ENCODE results near the gene TBC1D16. TPM values are rescaled to one million over a fixed set of nuclear protein-coding genes. Genes with fewer than 3 reads are reported as not detected.
A peak's percentile ranks its signal among the peaks of the same experiment; 100 is the strongest.

Gene TBC1D16
- total RNA-seq, 2 experiments from 2014 or later: 8.8 to 9.0 TPM

GRCh38 chr17:80035937-80036714 lies 454 bp upstream of the TBC1D16 start, which contains the start of gene CCDC40:
TSS of gene CCDC40 (plus strand) at chr17:80036642. CDS start at chr17:80036663, 21 bp downstream.
- Mint-ChIP-seq H3K9me3 (no peaks in the 10 kb centered on the region), H3K27ac (peak within 1 kb of the TSS; percentile 81), H3K4me1 (peaks cover 14% of the 10 kb centered on the region)

GRCh38 chr17:80034791-80035686 lies 633 bp downstream of the TBC1D16 start:
- Mint-ChIP-seq H3K36me3 (no peaks in the 10 kb centered on the region), H3K27ac (peak overlapping the region; percentile 58), H3K27me3 (peaks cover 8% of the 10 kb centered on the region), H3K4me3 (peak overlapping the region; percentile 89), H3K4me1 (peaks cover 14% of the 10 kb centered on the region), H3K9me3 (no peaks in the 10 kb centered on the region)
- DNase-seq: peak; percentile 57

More at GRCh38 chr17:80035937-80036714, 454 bp upstream of the TBC1D16 start, which contains the start of gene CCDC40:
- peak; percentile 84 for DNase-seq
- H3K27me3 Mint-ChIP-seq: peaks cover 8% of the 10 kb centered on the region
- no peaks in the 10 kb centered on the region for H3K36me3 Mint-ChIP-seq
- peak within 1 kb of the TSS; percentile 97 for H3K4me3 Mint-ChIP-seq

- H3K4me1 Mint-ChIP-seq: peaks cover 14% of the 10 kb centered on the region
- H3K9me3 Mint-ChIP-seq: no peaks in the 10 kb centered on the region
- H3K27me3 Mint-ChIP-seq: peaks cover 8% of the 10 kb centered on the region
- H3K4me3 Mint-ChIP-seq: no peak overlapping the region
- H3K36me3 Mint-ChIP-seq: no peaks in the 10 kb centered on the region
- no peak overlapping the region for H3K27ac Mint-ChIP-seq
- no peak for DNase-seq
These were observed 1.8 kb downstream of the TBC1D16 start for GRCh38 chr17:80033840-80034239.

GRCh38 chr17:80032614-80033171 lies 3.0 kb downstream of the TBC1D16 start:
- H3K36me3 Mint-ChIP-seq: no peaks in the 10 kb centered on the region
- H3K4me3 Mint-ChIP-seq: no peak overlapping the region
- H3K27ac Mint-ChIP-seq: no peak overlapping the region
- H3K4me1 Mint-ChIP-seq: peaks cover 14% of the 10 kb centered on the region
- no peaks in the 10 kb centered on the region for H3K9me3 Mint-ChIP-seq
- peaks cover 8% of the 10 kb centered on the region for H3K27me3 Mint-ChIP-seq
- DNase-seq: no peak

GRCh38 chr17:80031691-80032430 lies 3.8 kb downstream of the TBC1D16 start:
- Mint-ChIP-seq H3K27me3 (peaks cover 8% of the 10 kb centered on the region), H3K4me3 (no peak overlapping the region), H3K4me1 (peaks cover 11% of the 10 kb centered on the region), H3K27ac (no peak overlapping the region), H3K36me3 (no peaks in the 10 kb centered on the region), H3K9me3 (no peaks in the 10 kb centered on the region)
- DNase-seq: no peak

- Mint-ChIP-seq H3K4me3 (no peak overlapping the region), H3K27me3 (peaks cover 5% of the 10 kb centered on the region), H3K36me3 (no peaks in the 10 kb centered on the region), H3K27ac (no peak overlapping the region), H3K4me1 (peaks cover 9% of the 10 kb centered on the region), H3K9me3 (no peaks in the 10 kb centered on the region)
- DNase-seq: no peak
These were observed 4.8 kb downstream of the TBC1D16 start for GRCh38 chr17:80030730-80031410.

- Mint-ChIP-seq H3K4me3 (no peak overlapping the region), H3K9me3 (no peaks in the 10 kb centered on the region), H3K4me1 (peaks cover 1% of the 10 kb centered on the region), H3K27me3 (no peaks in the 10 kb centered on the region), H3K27ac (no peak overlapping the region), H3K36me3 (no peaks in the 10 kb centered on the region)
- no peak for DNase-seq
These were observed 6.3 kb downstream of the TBC1D16 start for GRCh38 chr17:80029258-80029974.

GRCh38 chr17:80028030-80028429 lies 7.6 kb downstream of the TBC1D16 start:
- Mint-ChIP-seq H3K27me3 (no peaks in the 10 kb centered on the region), H3K27ac (no peak overlapping the region), H3K9me3 (no peaks in the 10 kb centered on the region), H3K4me1 (no peaks in the 10 kb centered on the region), H3K36me3 (no peaks in the 10 kb centered on the region), H3K4me3 (no peak overlapping the region)
- DNase-seq: no peak

GRCh38 chr17:80027043-80027435 lies 8.6 kb downstream of the TBC1D16 start:
- DNase-seq: no peak
- H3K36me3 Mint-ChIP-seq: no peaks in the 10 kb centered on the region
- H3K27me3 Mint-ChIP-seq: no peaks in the 10 kb centered on the region
- no peaks in the 10 kb centered on the region for H3K9me3 Mint-ChIP-seq
- no peak overlapping the region for H3K27ac Mint-ChIP-seq
- H3K4me1 Mint-ChIP-seq: no peaks in the 10 kb centered on the region
- no peak overlapping the region for H3K4me3 Mint-ChIP-seq

- H3K36me3 Mint-ChIP-seq: no peaks in the 10 kb centered on the region
- no peaks in the 10 kb centered on the region for H3K27me3 Mint-ChIP-seq
- no peak overlapping the region for H3K27ac Mint-ChIP-seq
- H3K4me1 Mint-ChIP-seq: no peaks in the 10 kb centered on the region
- no peaks in the 10 kb centered on the region for H3K9me3 Mint-ChIP-seq
- H3K4me3 Mint-ChIP-seq: no peak overlapping the region
- no peak for DNase-seq
These were observed 9.2 kb downstream of the TBC1D16 start for GRCh38 chr17:80026359-80027042.

- no peaks in the 10 kb centered on the region for H3K4me1 Mint-ChIP-seq
- DNase-seq: no peak
- no peaks in the 10 kb centered on the region for H3K36me3 Mint-ChIP-seq
- no peaks in the 10 kb centered on the region for H3K27me3 Mint-ChIP-seq
- no peak overlapping the region for H3K4me3 Mint-ChIP-seq
- H3K9me3 Mint-ChIP-seq: no peaks in the 10 kb centered on the region
- no peak overlapping the region for H3K27ac Mint-ChIP-seq
These were observed 9.9 kb downstream of the TBC1D16 start for GRCh38 chr17:80025796-80026195.

- no peaks in the 10 kb centered on the region for H3K36me3 Mint-ChIP-seq
- H3K4me3 Mint-ChIP-seq: no peak overlapping the region
- no peaks in the 10 kb centered on the region for H3K4me1 Mint-ChIP-seq
- DNase-seq: no peak
- no peaks in the 10 kb centered on the region for H3K27me3 Mint-ChIP-seq
- H3K9me3 Mint-ChIP-seq: no peaks in the 10 kb centered on the region
- no peak overlapping the region for H3K27ac Mint-ChIP-seq
These were observed 10.5 kb downstream of the TBC1D16 start for GRCh38 chr17:80025140-80025539.

GRCh38 chr17:80024206-80024972 lies 11.3 kb downstream of the TBC1D16 start:
- no peaks in the 10 kb centered on the region for H3K9me3 Mint-ChIP-seq
- DNase-seq: no peak
- H3K27me3 Mint-ChIP-seq: no peaks in the 10 kb centered on the region
- no peaks in the 10 kb centered on the region for H3K4me1 Mint-ChIP-seq
- H3K27ac Mint-ChIP-seq: no peak overlapping the region
- no peak overlapping the region for H3K4me3 Mint-ChIP-seq
- no peaks in the 10 kb centered on the region for H3K36me3 Mint-ChIP-seq

All from activated naive CD8-positive, alpha-beta T cell treated with anti-CD3 and anti-CD28 coated beads for 36 hours (primary cell).